Mesenteric fat pad (tissue), 1 donor: ENCODE results near the gene HLA-E. TPM values are rescaled to one million over a fixed set of nuclear protein-coding genes. Genes with fewer than 3 reads are reported as not detected.
A peak's percentile ranks its signal among the peaks of the same experiment; 100 is the strongest.
"Not testable (repeated sequence)": the region's sequence is repeated elsewhere in the genome, so short reads cannot be mapped to it uniquely, and the experiment has no call there.

Experiments
- DNase-seq: peaks from one replicate; pipeline ENCODE4 v3.0.0-alpha.2; 2020; ENCODE audit warnings: low spot score
- total RNA-seq: library from RNA; stranded (reverse); fragmentation: NEBNext Ultra II Directional; extraction: Animal tissue kit (Norgen Biotek cat#: 25700); gene quantifications from one replicate; pipeline ENCODE4 v1.2.1, GENCODE V29; 2021
- donor health status: DM: yes; HTN: yes; CAD: no.

The HLA-E gene
- total RNA-seq, 1 donor from 2014 or later, result 450 TPM

- no peak for DNase-seq
Observed at GRCh38 chr6:30507849-30508827, 18.8 kb downstream of the HLA-E start.

- no peak for DNase-seq
Observed at GRCh38 chr6:30508890-30509736, 19.8 kb downstream of the HLA-E start.

- no peak for DNase-seq
Observed at GRCh38 chr6:30510419-30511168, 21.3 kb downstream of the HLA-E start.

GRCh38 chr6:30511169-30511546 lies 21.8 kb downstream of the HLA-E start:
- DNase-seq, result no peak

- no peak for DNase-seq
Observed at GRCh38 chr6:30513451-30513850, 24.1 kb downstream of the HLA-E start.

- no peak for DNase-seq
Observed at GRCh38 chr6:30515106-30515505, 25.8 kb downstream of the HLA-E start.

- peak; percentile 93 for DNase-seq
Observed at GRCh38 chr6:30515944-30516753, 26.8 kb downstream of the HLA-E start.

GRCh38 chr6:30516754-30517076 lies 27.4 kb downstream of the HLA-E start:
- DNase-seq, result not testable (repeated sequence)

GRCh38 chr6:30517767-30518504 lies 28.6 kb downstream of the HLA-E start:
- not testable (repeated sequence) for DNase-seq

GRCh38 chr6:30518505-30519145 lies 29.3 kb downstream of the HLA-E start:
- DNase-seq, result not testable (repeated sequence)

- no peak for DNase-seq
Observed at GRCh38 chr6:30520522-30520921, 31.2 kb downstream of the HLA-E start.

- not testable (repeated sequence) for DNase-seq
Observed at GRCh38 chr6:30521082-30521481, 31.8 kb downstream of the HLA-E start.

- DNase-seq, result not testable (repeated sequence)
Observed at GRCh38 chr6:30521952-30522351, 32.6 kb downstream of the HLA-E start.

GRCh38 chr6:30526444-30526843 lies 37.1 kb downstream of the HLA-E start:
- not testable (repeated sequence) for DNase-seq

- not testable (repeated sequence) for DNase-seq
Observed at GRCh38 chr6:30529349-30529875, 40.1 kb downstream of the HLA-E start.

GRCh38 chr6:30530014-30530413 lies 40.7 kb downstream of the HLA-E start:
- no peak for DNase-seq

- no peak for DNase-seq
Observed at GRCh38 chr6:30533460-30534294, 44.4 kb downstream of the HLA-E start.

- DNase-seq, result no peak
Observed at GRCh38 chr6:30537931-30538330, 48.6 kb downstream of the HLA-E start.
